ENCODE results near the gene PARVG. TPM values are rescaled to one million over a fixed set of nuclear protein-coding genes. Genes with fewer than 3 reads are reported as not detected.

The PARVG gene, protein sequence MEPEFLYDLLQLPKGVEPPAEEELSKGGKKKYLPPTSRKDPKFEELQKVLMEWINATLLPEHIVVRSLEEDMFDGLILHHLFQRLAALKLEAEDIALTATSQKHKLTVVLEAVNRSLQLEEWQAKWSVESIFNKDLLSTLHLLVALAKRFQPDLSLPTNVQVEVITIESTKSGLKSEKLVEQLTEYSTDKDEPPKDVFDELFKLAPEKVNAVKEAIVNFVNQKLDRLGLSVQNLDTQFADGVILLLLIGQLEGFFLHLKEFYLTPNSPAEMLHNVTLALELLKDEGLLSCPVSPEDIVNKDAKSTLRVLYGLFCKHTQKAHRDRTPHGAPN
- total RNA-seq: not detected in 2 replicates

DNA sequence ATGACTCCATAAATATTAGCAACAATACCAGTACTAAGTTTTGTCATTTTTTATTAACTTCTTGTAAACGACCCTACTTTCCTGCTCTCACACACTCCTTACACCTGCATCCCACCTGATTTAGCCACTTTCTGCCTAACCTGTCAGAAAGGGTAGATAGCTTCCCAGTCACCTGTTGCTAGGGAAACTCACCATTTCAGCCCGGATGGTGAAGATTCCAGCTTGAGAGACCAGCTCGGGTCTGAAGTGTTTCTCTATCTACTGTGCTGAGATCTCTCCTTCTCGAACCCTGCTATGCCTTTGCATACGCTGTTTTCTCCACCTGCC lies at the start of gene PARVG:
Gene PARVG (plus strand): TSS at position 220 of the 327 bp plus-strand sequence. CDS start 2,405 bp downstream, outside the sequence.

Other genes with a start within 250 kb of the PARVG start
- 31.3 and 38.2 TPM in 2 replicates for gene SAMM50, start 225.5 kb upstream of the PARVG start, total RNA-seq
- 61.1 and 70.3 TPM in 2 replicates for gene PARVB, start 156.6 kb upstream of the PARVG start, total RNA-seq
- 0.16 TPM in 1 of 2 replicates, not detected in the other for gene SHISAL1, start 132.0 kb downstream of the PARVG start, total RNA-seq